ENCODE measurements around the gene CHRND.

Gene CHRND

DNA sequence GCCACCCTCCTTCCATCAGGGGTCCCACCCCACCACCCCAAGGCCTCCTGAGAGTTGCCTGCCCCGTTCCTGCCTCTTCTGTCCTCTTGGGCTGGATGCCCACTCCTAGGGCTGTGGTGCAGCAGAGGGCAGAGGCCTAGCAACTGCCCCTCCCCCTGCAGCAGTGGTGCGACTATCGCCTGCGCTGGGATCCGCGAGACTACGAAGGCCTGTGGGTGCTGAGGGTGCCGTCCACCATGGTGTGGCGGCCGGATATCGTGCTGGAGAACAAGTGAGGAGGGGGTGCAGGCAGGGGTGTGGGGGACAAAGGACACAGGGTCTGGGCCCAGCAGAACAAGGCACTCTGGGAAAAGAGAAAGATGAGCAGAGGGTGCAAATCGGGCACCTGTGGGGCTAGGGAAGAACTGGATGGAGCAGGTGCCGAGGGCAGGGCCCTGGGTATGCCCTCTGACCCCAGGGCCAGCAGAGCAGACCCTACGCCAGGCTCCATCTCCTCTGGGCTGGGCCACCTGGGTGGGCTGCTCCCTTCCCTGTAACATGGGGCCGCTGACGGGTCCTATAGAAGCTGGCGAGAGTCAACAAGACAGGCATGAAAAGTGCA, 14.6 kb downstream of the CHRND start:
- TF ChIP-seq, protein P1, sequence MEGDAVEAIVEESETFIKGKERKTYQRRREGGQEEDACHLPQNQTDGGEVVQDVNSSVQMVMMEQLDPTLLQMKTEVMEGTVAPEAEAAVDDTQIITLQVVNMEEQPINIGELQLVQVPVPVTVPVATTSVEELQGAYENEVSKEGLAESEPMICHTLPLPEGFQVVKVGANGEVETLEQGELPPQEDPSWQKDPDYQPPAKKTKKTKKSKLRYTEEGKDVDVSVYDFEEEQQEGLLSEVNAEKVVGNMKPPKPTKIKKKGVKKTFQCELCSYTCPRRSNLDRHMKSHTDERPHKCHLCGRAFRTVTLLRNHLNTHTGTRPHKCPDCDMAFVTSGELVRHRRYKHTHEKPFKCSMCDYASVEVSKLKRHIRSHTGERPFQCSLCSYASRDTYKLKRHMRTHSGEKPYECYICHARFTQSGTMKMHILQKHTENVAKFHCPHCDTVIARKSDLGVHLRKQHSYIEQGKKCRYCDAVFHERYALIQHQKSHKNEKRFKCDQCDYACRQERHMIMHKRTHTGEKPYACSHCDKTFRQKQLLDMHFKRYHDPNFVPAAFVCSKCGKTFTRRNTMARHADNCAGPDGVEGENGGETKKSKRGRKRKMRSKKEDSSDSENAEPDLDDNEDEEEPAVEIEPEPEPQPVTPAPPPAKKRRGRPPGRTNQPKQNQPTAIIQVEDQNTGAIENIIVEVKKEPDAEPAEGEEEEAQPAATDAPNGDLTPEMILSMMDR (conservative IDR thresholded peaks at IDR 0.05): no peak
- H3K27ac ChIP-seq: no peak overlapping the region

- TF ChIP-seq ZFX (IDR thresholded peaks at IDR 0.05): no peak
- TF ChIP-seq, protein P1 (conservative IDR thresholded peaks at IDR 0.05): no peak
Measured at GRCh38 chr2:232541195-232541960, 15.4 kb downstream of the CHRND start.

DNA sequence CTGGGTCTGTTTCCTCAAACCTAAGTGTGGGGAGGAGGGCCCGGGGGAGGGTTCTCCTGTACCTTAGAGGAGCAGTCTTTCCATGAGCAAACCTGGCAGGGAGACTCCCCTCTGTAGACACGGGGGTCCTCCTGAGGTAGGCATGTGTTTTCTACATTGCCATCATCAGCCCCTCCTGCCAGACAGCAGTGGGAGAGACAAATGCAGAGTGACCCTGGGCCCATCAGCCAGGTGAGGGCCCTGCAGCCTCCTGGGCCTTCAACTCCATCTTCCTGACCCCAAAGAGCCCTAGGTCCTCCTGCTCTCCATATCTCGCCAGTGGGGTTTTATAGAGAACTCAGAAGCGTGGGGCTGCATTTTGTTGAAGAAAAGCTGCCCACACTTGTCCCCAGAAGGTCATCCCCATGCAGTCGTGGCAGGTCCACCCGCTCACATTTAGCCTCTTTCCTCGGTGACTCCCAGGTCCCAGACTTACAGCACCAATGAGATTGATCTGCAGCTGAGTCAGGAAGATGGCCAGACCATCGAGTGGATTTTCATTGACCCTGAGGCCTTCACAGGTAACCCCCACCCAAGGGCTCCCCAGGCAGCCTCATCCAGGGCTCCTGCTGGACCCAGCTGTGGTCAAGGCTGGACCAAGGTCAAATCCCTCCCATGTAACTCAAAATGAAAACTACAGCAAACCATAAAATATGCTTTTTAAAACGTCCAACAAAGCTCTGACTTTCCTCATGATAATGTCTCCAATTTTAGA, 16.2 kb downstream of the CHRND start:
- H3K27ac ChIP-seq: no peak overlapping the region
- no peak for TF ChIP-seq ZFX (IDR thresholded peaks at IDR 0.05)
- TF ChIP-seq, protein P1 (conservative IDR thresholded peaks at IDR 0.05): no peak

More at GRCh38 chr2:232541195-232541960, 15.4 kb downstream of the CHRND start:
- no peak overlapping the region for H3K27ac ChIP-seq

DNA sequence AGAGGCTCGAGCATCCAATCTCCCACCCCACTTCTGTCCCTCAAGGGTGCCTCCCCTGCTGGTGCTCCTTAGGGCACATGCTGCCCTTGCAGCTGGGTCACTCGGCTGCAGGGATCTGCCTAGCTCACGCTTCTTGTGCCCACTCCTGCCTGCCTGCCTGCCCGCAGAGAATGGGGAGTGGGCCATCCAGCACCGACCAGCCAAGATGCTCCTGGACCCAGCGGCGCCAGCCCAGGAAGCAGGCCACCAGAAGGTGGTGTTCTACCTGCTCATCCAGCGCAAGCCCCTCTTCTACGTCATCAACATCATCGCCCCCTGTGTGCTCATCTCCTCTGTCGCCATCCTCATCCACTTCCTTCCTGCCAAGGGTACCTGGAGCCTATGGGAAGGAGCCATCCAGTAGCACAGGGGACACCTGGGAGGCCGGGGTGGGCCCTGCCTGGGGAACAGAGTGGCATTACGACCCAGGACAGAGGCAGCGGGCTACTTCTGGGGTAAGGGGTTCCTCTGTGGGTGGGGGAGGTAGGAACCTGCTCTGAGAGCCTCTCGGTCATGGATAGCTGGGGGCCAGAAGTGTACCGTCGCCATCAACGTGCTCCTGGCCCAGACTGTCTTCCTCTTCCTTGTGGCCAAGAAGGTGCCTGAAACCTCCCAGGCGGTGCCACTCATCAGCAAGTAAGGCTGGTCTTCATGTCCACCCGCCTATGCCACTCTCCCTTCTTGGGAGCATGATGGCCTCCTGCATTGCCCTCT, 16.9 kb downstream of the CHRND start:
- TF ChIP-seq ZFX (IDR thresholded peaks at IDR 0.05): no peak
- TF ChIP-seq, protein P1 (conservative IDR thresholded peaks at IDR 0.05): no peak

DNA sequence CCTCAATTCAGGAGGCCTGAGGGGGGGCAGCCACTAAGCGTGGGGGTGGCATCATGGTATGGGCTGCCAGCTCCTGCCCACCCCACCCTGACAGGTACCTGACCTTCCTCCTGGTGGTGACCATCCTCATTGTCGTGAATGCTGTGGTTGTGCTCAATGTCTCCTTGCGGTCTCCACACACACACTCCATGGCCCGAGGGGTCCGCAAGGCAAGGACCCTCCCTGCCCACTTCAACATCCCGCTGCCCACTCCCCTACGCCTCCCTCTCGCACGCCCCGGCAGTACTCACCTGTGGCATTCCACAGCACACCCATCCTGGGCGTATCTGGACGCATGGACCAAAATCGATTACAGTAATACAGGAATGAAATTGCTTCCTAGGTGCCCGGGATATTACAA, 17.5 kb downstream of the CHRND start:
- no peak overlapping the region for H3K27ac ChIP-seq
- TF ChIP-seq ZFX (IDR thresholded peaks at IDR 0.05): no peak
- TF ChIP-seq, protein P1 (conservative IDR thresholded peaks at IDR 0.05): no peak

More for the DNA sequence above, 16.9 kb downstream of the CHRND start:
- H3K27ac ChIP-seq: no peak overlapping the region

DNA sequence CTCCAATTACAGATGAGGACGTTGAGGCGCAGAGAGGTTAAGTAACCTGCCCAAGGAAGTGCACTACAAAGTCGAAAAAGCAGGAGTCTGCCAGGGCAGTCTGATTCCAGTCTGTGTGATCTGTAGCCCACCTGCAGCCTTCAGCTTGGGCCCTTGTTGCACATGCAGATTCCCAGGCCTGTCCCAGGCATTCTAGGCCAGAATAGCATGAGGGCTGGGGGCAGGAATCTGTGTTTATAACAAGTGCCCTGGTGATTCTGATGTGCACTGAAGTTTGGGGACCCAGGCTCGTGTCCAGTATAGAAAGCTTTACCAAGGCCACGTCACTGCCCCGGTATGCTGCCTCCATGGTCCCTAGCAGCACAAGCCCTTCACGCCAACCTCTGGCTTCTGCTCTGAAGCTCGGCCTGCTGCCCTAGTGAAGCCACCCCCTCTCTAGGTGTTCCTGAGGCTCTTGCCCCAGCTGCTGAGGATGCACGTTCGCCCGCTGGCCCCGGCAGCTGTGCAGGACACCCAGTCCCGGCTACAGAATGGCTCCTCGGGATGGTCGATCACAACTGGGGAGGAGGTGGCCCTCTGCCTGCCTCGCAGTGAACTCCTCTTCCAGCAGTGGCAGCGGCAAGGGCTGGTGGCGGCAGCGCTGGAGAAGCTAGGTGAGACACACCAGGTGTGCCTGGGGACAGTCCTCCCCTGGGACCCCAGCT, 18.1 kb downstream of the CHRND start:
- no peak overlapping the region for H3K27ac ChIP-seq
- TF ChIP-seq ZFX (IDR thresholded peaks at IDR 0.05): no peak
- TF ChIP-seq, protein P1 (conservative IDR thresholded peaks at IDR 0.05): no peak
